ENCODE results near the gene CXCL9.
"Not testable (repeated sequence)": the region's sequence is repeated elsewhere in the genome, so short reads cannot be mapped to it uniquely, and the experiment has no call there.

CXCL9 gene

GRCh38 chr4:76011700-76012387, 4.5 kb upstream of the CXCL9 start:
- DNase-seq: no peak

DNA sequence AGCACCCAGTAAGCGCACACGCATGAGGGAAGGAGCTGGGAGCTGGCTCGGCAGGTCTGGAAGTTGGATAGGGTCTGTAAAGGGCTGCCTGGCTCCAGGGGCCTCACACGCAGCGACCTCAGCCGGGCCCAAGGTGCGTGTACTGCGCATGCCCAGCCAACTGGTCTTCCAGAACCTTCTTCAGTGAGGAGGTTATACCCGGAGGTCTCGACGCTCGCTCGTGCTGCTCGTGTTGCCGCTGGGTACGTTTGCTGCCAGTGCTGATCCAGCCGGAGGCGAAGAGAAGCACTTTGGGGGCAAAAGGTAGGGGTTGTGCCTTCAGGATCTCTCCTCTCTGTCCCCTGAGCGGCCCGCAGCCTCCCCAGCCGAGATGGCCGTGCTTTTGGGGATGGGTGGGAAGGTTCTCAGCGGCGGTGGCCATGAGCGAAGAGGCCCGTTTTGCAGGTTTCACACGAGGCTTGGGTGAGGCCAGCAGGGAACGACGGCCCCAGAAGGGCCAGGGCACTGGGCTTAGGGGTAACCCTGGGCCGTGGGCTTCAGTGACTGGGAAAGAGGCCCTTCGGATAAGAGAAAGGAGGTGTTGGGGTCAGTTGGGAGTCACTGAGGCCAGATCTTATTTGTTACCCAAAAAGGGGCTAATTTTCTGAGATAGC, 3.8 kb upstream of the CXCL9 start:
- DNase-seq: no peak

DNA sequence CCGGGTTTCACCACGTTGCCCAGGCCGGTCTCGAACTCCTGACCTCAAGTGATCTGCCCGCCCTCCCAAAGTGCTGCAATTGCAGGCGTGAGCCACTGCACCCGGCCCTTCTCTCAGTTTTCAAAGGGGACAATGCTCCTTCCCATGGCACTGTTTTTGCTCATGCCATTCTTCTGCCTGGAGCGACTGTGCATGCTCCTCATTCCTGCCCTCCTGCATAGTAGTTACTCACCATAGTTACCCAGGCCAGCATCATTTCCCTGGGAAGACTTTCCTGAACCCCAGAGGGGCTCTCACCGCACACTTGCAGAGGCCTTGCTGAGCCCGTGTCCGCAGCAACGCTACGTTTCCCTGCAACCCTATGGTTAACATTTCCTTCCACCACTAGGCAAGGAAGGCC, 3.3 kb upstream of the CXCL9 start:
- DNase-seq: no peak

GRCh38 chr4:76009311-76009710, 2.0 kb upstream of the CXCL9 start:
- DNase-seq: no peak

- DNase-seq: no peak
These were observed 3.7 kb downstream of the CXCL9 start for GRCh38 chr4:76003620-76004019.

DNA sequence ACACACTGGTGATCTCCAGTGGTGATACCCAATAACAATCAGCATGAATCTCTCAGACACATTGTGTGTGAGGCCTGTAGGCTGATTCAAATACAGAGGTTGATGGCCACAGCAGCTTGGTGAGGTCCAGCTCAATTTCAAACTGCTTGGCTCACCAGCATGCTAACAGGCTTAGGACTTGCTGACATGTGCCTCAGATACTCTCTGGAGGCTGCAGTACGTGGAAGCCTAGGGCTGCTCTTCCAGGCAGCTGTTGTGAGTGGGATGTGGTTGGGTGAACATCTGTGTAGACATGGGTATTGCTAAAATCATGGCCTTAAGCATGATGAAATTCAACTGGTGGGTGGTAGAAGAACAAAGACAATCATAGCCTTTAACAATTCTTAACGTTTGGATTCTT, 4.3 kb downstream of the CXCL9 start:
- DNase-seq: no peak

DNA sequence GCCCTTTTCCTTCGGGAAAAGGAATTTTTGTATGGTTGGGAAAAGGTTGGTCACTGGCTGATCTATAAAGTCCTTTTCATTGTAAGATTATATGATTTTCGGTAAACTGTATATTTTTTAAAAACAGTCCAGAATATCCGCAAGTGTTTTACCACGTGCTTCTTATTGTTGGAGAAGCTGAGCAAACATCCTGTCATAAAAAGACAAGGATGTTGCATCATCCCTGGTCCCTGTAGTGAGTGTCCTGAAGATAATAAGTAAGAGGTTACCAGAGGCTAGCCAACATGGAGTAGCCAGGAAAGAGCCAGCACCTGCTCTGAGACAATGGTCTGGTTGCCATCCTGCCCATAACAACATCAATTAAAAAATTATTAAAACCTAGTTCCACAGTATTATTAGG, 5.1 kb downstream of the CXCL9 start:
- DNase-seq: no peak

GRCh38 chr4:76001700-76002099, 5.6 kb downstream of the CXCL9 start:
- DNase-seq: no peak

DNA sequence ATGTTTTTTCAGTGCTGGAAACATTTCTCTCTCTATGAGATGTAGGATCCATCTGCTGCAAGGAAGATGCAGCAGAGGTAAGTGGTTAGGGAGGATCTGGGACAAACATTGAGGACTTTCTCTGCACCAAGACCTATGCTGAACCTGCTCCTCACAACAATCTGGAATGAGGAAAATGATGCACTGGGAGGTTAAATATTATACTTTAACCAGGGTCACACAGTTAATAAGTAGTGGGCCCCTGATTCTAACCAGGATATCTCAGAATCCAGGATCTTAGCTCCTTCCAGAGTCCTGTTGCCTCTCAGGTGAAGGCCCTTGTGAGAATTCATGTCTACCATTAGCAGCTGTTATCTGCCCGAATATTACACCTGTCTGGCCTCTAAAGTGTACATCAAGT, 7.0 kb downstream of the CXCL9 start:
- DNase-seq: no peak

DNA sequence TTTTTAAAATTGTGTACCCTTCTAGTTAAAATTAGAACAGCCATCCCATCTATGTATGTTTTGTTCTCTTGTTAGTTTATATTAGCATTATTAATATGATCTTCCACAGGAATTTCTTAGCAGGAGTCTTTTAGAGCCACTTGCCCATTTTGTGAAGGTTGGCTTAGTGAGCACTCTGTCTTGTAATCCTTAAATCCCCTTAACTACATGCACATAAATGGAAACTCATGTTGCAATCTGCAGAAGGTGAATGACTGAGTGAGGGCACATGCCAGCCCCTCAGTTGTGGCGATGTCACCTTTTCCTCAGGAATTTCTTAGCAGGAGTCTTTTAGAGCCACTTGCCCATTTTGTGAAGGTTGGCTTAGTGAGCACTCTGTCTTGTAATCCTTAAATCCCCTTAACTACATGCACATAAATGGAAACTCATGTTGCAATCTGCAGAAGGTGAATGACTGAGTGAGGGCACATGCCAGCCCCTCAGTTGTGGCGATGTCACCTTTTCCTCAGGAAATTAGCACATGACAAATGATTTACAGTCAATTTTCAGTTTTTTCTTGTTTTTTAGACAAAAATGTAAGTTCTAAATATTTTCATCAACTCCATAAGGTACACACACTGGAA, 8.7 kb downstream of the CXCL9 start:
- not testable (repeated sequence) for DNase-seq

- DNase-seq: no peak
These were observed 9.4 kb downstream of the CXCL9 start for GRCh38 chr4:75997946-75998345.

DNA sequence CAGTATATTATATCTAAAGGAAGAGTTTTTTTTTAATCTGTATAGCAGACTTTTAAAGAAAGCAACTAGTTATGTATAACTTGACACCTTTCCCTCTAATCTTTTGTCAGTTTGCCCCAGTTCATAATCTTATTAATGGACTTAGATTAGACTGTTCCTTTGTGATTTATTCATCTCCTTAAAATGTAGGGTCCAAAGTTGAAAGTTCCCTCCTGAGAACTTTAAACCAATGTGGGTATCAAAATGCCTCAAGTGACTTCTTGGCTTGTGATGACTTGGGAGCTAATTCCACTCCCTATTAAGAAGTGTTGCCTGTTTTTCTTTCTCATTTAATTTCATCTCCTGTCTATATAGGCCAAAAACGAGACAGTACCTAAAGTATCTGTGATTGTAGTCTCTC, 10.2 kb downstream of the CXCL9 start:
- no peak for DNase-seq

GRCh38 chr4:75995727-75996126, 11.6 kb downstream of the CXCL9 start:
- no peak for DNase-seq

DNA sequence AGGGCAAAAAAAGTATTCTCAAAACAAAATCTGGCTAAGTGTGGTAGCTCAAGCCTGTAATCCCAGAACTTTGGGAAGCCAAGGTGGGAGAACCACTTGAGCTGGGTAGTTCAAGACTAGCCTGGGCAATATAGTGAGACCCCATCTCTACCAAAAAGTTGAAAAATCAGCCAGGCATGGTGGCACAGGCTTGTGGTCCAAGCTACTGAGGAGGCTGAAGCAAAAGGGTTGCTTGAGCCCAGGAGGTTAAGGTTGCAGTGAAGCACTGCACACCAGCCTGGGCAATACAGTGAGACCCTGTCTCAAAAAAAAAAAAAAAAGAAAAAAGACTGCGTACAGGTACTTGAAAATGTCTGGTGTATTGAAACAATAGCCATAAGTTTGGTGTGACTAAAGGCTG, 14.8 kb downstream of the CXCL9 start:
- no peak for DNase-seq

GRCh38 chr4:75989846-75990528, 17.3 kb downstream of the CXCL9 start:
- no peak for DNase-seq

- DNase-seq: no peak
These were observed 22.2 kb downstream of the CXCL9 start for GRCh38 chr4:75985116-75985515.

DNA sequence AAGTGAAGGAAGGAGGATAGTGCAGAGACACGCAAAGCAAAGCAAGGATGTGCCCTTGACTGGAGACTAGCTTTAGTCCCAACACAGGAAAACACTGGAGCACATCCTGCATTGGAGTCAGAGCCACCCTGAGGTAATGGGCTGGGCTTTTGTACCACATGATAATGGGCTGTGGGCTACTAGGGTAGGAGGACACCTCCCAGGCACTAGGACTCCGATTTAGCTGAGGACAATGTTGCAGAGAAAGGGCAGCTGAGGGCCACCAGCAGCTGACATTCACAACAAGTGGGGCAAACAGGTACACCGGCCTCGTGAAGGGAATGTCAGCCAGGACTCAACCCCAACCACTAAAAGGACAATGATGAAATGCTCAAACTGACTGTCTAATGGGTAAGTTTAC, 26.7 kb downstream of the CXCL9 start:
- DNase-seq: no peak

DNA sequence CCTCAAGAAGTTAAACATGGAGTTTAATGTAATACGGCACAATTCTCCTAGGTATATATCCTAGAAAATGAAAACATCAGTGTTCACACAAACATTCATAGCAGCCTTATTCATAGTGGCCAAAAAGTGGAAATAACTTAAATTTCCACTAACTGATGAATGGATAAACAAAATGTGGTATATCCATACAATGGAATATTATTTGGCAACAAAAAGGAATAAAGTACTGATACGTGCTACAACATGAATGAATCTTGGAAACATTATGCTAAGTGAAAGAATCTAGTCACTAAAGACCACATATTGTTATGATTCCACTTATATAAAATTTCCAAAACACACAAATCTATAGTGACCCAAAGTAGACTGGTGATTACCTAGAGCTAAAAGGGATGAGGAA, 31.1 kb downstream of the CXCL9 start:
- no peak for DNase-seq

- DNase-seq: no peak
These were observed 33.5 kb downstream of the CXCL9 start for GRCh38 chr4:75973766-75974165.

GRCh38 chr4:75968084-75968483, 39.2 kb downstream of the CXCL9 start:
- DNase-seq: no peak

- DNase-seq: no peak
These were observed 43.8 kb downstream of the CXCL9 start for GRCh38 chr4:75963558-75963957.

- not testable (repeated sequence) for DNase-seq
These were observed 45.2 kb downstream of the CXCL9 start for GRCh38 chr4:75962072-75962471.

DNA sequence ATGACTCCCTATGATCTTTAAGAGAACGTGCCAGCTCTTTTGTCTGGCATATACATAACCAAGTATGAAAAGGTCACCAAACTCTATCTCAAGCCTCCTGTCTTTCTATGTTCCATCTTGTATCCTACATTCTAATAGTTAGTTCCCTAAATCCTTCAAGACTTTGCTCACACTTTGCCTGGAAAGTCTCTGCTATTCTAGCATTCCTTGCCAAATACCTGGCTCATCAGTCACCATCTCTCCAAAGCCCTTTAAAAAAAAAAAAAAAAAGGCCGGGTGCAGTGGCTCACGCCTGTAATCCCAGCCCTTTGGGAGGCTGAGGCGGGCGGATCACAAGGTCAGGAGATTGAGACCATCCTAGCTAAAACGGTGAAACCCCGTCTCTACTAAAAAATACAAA, 48.8 kb downstream of the CXCL9 start:
- DNase-seq: not testable (repeated sequence)

GRCh38 chr4:75954811-75955210, 52.5 kb downstream of the CXCL9 start:
- not testable (repeated sequence) for DNase-seq
